B cell (primary cell): ENCODE measurements around the gene SNRNP70. TPM values are rescaled to one million over a fixed set of nuclear protein-coding genes. Genes with fewer than 3 reads are reported as not detected.

Experiments
- ATAC-seq: fragments of 200-7000 bp; cut with Tn5 transposase; one replicate; pipeline ENCODE4 v1.10.0; 2021; ENCODE audit warnings: low read depth, mild to moderate bottlenecking, moderate number of reproducible peaks, moderate library complexity
- CTCF ChIA-PET: fragments of 350-600 bp; sonication (Branson Sonifier 250); formaldehyde crosslinking; loops from one replicate; lab custom pipeline; 2021; ENCODE audit warnings: antibody characterized with exemption, inconsistent platforms; lab: Charles Lee
- POLR2A ChIA-PET: fragments of 350-600 bp; sonication (Branson Sonifier 250); formaldehyde crosslinking; loops from one replicate; lab custom pipeline; 2021; ENCODE audit warnings: antibody characterized with exemption; lab: Charles Lee
- DNase-seq: peaks from one replicate; pipeline ENCODE4 v3.0.0; 2013
- H2AFZ ChIP-seq: 2 replicates; pipeline ENCODE4 v1.6.1; 2012; ENCODE audit warnings: mild to moderate bottlenecking, low read depth, low read length; ENCODE audit not compliant: insufficient read depth, poor library complexity, severe bottlenecking
- H3K27ac ChIP-seq, 2 donors: 1 replicate in 1 of 2; 2 replicates in 1 of 2; pipeline ENCODE4 v1.5.1; 2012 to 2013; ENCODE audit warnings: low read length in 2 of 2, mild to moderate bottlenecking in 2 of 2, moderate library complexity in 1 of 2
- H3K27me3 ChIP-seq, 4 experiments: fragments of 200-600 bp in 1 of 4; sonication (generic) in 1 of 4; replicated peaks in 1 of 4; 1 replicate in 2 of 4; 2 replicates in 2 of 4; pipeline versions ENCODE4 v1.6.1 to v1.7.0; 2013 to 2016; ENCODE audit warnings: low read length in 3 of 4, mild to moderate bottlenecking in 2 of 4, mixed read lengths in 1 of 4, moderate library complexity in 1 of 4; ENCODE audit not compliant: insufficient read depth in 4 of 4, control insufficient read depth in 3 of 4; ENCODE audit errors: control extremely low read depth in 1 of 4
- H3K36me3 ChIP-seq, 2 experiments: replicated peaks in 1 of 2; 1 replicate in 1 of 2; 2 replicates in 1 of 2; pipeline versions ENCODE4 v1.6.1 to v1.7.1; 2013; ENCODE audit warnings: low read length in 1 of 2; ENCODE audit not compliant: insufficient read depth in 2 of 2, control insufficient read depth in 1 of 2; ENCODE audit errors: control extremely low read depth in 1 of 2, extremely low read depth in 1 of 2
- H3K4me1 ChIP-seq, 2 donors: fragments of 200-600 bp in 1 of 2; sonication (generic) in 1 of 2; 1 replicate in 1 of 2; 2 replicates in 1 of 2; pipeline versions ENCODE4 v1.5.1 to v1.6.1; 2013 to 2017; ENCODE audit warnings: low read length in 2 of 2; ENCODE audit not compliant: control insufficient read depth in 2 of 2, insufficient read depth in 2 of 2
- H3K4me2 ChIP-seq: replicated peaks from 2 replicates; pipeline ENCODE3; 2012; ENCODE audit warnings: mild to moderate bottlenecking, low read depth, low read length; ENCODE audit not compliant: poor library complexity, severe bottlenecking
- H3K4me3 ChIP-seq, 5 experiments: fragments of 200-600 bp in 1 of 5; sonication (generic) in 1 of 5; 1 replicate in 3 of 5; 2 replicates in 2 of 5; pipeline versions ENCODE4 v1.5.1 to v1.7.0; 2011 to 2016; ENCODE audit warnings: low read length in 4 of 5, mild to moderate bottlenecking in 4 of 5, low read depth in 2 of 5, control low read depth in 1 of 5, moderate library complexity in 1 of 5; ENCODE audit not compliant: insufficient read depth in 1 of 5; ENCODE audit errors: control extremely low read depth in 1 of 5, extremely low read depth in 1 of 5
- H3K79me2 ChIP-seq: fragments of 200-600 bp; sonication (generic); one replicate; pipeline ENCODE4 v1.6.0; 2016; ENCODE audit warnings: low read length; ENCODE audit not compliant: control insufficient read depth, insufficient read depth
- H3K9ac ChIP-seq: fragments of 200-600 bp; sonication (generic); 2 replicates; pipeline ENCODE4 v1.6.1; 2017; ENCODE audit warnings: mild to moderate bottlenecking, low read length, moderate library complexity
- H3K9me3 ChIP-seq, 3 donors: one replicate each; pipeline versions ENCODE4 v1.6.1 to v1.7.1; 2013; ENCODE audit warnings: low read length in 2 of 3; ENCODE audit not compliant: control insufficient read depth in 2 of 3, insufficient read depth in 1 of 3; ENCODE audit errors: control extremely low read depth in 1 of 3
- H4K20me1 ChIP-seq: 2 replicates; pipeline ENCODE4 v1.6.0; 2012; ENCODE audit warnings: mild to moderate bottlenecking, low read length; ENCODE audit not compliant: insufficient read depth, control insufficient read depth, poor library complexity, severe bottlenecking
- H3K27ac Mint-ChIP-seq: one replicate; pipeline ENCODE4 v1.8.0; 2021; ENCODE audit warnings: mixed read lengths
- H3K27me3 Mint-ChIP-seq: one replicate; pipeline ENCODE4 v1.8.0; 2021; ENCODE audit warnings: mixed read lengths
- H3K4me1 Mint-ChIP-seq: one replicate; pipeline ENCODE4 v1.8.0; 2021; ENCODE audit warnings: mixed read lengths
- H3K4me3 Mint-ChIP-seq: one replicate; pipeline ENCODE4 v1.8.0; 2021; ENCODE audit warnings: mixed read lengths
- H3K9me3 Mint-ChIP-seq: one replicate; pipeline ENCODE4 v1.8.0; 2022; ENCODE audit warnings: mixed read lengths; ENCODE audit not compliant: insufficient read depth
- CTCF ChIP-seq: fragments of 200-600 bp; IDR thresholded peaks from one replicate; pipeline ENCODE4 v1.8.0; 2022; ENCODE audit warnings: antibody characterized with exemption, mild to moderate bottlenecking
- EZH2 ChIP-seq: IDR thresholded peaks from 2 replicates; pipeline ENCODE4 v1.6.1; 2012; ENCODE audit warnings: borderline replicate concordance, low read depth, mild to moderate bottlenecking, moderate library complexity, low read length; ENCODE audit not compliant: insufficient read depth, poor library complexity, severe bottlenecking
- WGBS: methylation state at CpG from one replicate; pipeline ENCODE4 v1.1.5; 2013; ENCODE audit warnings: missing lambda C conversion rate; ENCODE audit not compliant: insufficient coverage; 5-methylcytosine and 5-hydroxymethylcytosine counted together
- intact Hi-C: fragments of 100-400 bp; cut with micrococcal nuclease; formaldehyde crosslinking; loops from one replicate; pipeline ENCODE4 v1.10.0; 2022
- polyA plus RNA-seq: library from polyadenylated mRNA; depleted of rRNA; stranded (reverse); fragments of >200 nt; gene quantifications from 2 replicates; pipeline ENCODE4 v1.2.3, GENCODE V29; 2012
- total RNA-seq, 2 donors: library from RNA; stranded (reverse); fragments of 120-200 nt in 1 of 2; gene quantifications; 1 replicate in 1 of 2; 2 replicates in 1 of 2; pipeline versions ENCODE4 v1.2.3 to v1.2.4, GENCODE V29; 2013 to 2022

The SNRNP70 gene
- total and polyA plus RNA-seq, 2 donors (not counting 1 experiment from before 2014, with no cell fraction given): 598 to 954 TPM

- DNase-seq: no peak
- no peak overlapping the region for H3K27ac ChIP-seq
- no peaks in the 10 kb centered on the region for H3K27me3 ChIP-seq
- no peaks in the 10 kb centered on the region for H3K9me3 Mint-ChIP-seq
- H4K20me1 ChIP-seq: peaks cover 91% of the 10 kb centered on the region
- no peak overlapping the region for H3K4me3 Mint-ChIP-seq
- no peak overlapping the region for H2AFZ ChIP-seq
- intact Hi-C loops: no loop called here
- H3K79me2 ChIP-seq: peaks cover 69% of the 10 kb centered on the region
- H3K36me3 ChIP-seq: peaks cover 0 to 64% of the 10 kb centered on the region in 2 experiments
- H3K9ac ChIP-seq: no peak overlapping the region
- no peak overlapping the region for H3K4me3 ChIP-seq
- TF ChIP-seq EZH2: no peak
- TF ChIP-seq CTCF: no peak
- ChIA-PET CTCF (interaction anchor here (0.9 kb wide), 1 partner anchor 14 kb away, joined by 3 read pairs; no protein-coding TSS in a partner anchor), POLR2A (no interaction called here)
- peaks cover 16% of the 10 kb centered on the region for H3K4me1 Mint-ChIP-seq
- peaks cover 0 to 1% of the 10 kb centered on the region in 2 donors for H3K4me1 ChIP-seq
- no peak overlapping the region for H3K4me2 ChIP-seq
- H3K27ac Mint-ChIP-seq: no peak overlapping the region
- WGBS: 97% methylated on average over 6 of the region's 6 CpGs
- no peak for ATAC-seq
- no peaks in the 10 kb centered on the region for H3K9me3 ChIP-seq
- no peaks in the 10 kb centered on the region for H3K27me3 Mint-ChIP-seq
Observed at GRCh38 chr19:49092686-49093085, 7.4 kb downstream of the SNRNP70 start.

DNA sequence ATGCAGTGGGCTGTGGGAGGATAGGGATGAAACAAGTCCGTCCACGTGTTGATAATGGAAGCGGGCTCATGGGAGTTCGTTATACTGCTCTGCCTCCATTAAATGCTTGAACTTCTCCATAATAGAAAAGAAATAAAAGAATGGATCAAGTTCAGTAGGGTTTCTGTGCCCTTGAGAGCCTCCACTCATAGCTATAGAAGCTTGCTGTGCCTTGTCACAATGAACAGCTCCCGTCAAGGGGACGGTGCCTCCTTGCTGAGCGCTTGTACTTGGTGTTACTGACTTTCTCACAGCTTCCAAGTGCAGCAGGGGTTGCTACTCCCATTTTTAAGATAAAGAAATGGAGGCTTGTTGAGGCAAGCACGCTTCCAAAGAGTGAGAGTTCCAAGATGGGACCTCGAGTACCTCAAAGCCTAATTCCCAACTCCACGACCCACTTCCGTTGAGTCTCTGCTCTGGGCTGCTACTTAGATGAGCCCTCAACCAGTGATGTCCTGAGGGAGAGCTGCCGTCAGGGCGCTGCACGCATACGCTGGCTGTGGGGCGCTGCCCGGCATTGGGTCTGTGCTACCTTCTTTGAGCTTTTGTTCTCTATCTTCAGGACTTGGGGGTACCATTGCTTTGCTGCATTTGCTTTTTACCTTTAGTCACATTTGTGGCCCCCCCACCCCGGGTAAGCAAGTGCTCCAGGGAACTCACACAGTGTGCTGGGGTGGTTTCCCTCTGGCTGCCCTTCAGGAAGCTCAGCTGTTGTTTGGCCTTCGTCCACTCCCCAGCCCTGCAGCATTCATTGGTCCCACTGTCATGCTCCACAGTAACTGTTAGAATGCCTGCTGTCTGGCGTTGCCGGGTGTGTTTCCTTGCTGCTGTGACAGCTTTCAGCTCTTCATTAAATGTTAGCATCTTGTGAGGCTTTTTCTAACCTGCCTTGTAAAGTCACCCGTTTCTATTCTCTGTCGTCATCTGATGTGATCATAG, 9.5 kb downstream of the SNRNP70 start:
- no peaks in the 10 kb centered on the region for H3K27me3 Mint-ChIP-seq
- Histone ChIP-seq H4K20me1 (peaks cover 96% of the 10 kb centered on the region), H2AFZ (no peak overlapping the region), H3K4me1 (no peaks in the 10 kb centered on the region), H3K4me2 (no peak overlapping the region), H3K9ac (no peak overlapping the region), H3K9me3 (no peaks in the 10 kb centered on the region), H3K27ac (no peak overlapping the region), H3K4me3 (no peak overlapping the region), H3K36me3 (peaks cover 1 to 73% of the 10 kb centered on the region in 2 experiments), H3K27me3 (no peaks in the 10 kb centered on the region), H3K79me2 (peaks cover 65% of the 10 kb centered on the region)
- WGBS: 93% methylated on average over 18 of the region's 23 CpGs
- no peak for TF ChIP-seq EZH2
- H3K27ac Mint-ChIP-seq: no peak overlapping the region
- POLR2A ChIA-PET: no interaction called here
- H3K4me3 Mint-ChIP-seq: no peak overlapping the region
- no peak for DNase-seq
- ATAC-seq: no peak
- CTCF ChIA-PET: interaction anchor here (0.6 to 1.7 kb wide), 8 partner anchors 11 to 536 kb away, joined by 3 to 14 read pairs (median 3); no protein-coding TSS in a partner anchor
- no peaks in the 10 kb centered on the region for H3K9me3 Mint-ChIP-seq
- H3K4me1 Mint-ChIP-seq: peaks cover 7% of the 10 kb centered on the region
- intact Hi-C loops: no loop called here
